ENCODE results near the gene UBAC1.
"Not testable (repeated sequence)": the region's sequence is repeated elsewhere in the genome, so short reads cannot be mapped to it uniquely, and the experiment has no call there.

UBAC1 gene

GRCh38 chr9:135893104-135893503 is 68.1 kb downstream of the UBAC1 start:
- DNase-seq: no peak

GRCh38 chr9:135892327-135892726 is 68.8 kb downstream of the UBAC1 start:
- DNase-seq: not testable (repeated sequence)

DNA sequence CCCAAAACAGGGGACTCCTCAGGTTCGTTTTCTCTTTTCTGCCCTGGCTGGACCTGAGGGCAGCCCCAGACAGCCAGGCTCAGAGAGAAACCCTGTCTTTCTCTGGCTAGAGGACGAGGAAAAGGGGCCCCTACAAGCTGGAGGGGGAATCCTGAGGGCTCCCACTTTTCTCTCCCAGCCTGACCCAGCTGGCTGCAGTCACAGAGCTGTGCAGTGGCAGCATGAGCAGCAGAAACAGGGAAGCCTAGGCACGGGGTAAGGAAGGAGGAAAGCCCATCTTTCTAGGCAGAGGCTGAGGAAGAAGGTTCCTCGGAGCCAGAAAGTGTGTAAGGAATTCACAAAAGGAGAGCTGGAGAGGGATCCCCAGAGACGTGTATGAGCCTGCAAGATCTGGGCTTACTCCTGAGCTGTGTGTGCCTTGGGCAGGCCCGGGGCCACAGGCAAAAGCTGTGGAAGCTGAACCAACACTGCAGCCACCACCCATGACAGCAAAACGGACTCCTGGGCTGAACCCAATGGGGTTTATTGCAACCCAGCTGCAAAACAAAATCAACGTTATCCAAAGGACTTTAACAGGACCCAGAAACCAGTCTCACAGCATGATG is 70.0 kb downstream of the UBAC1 start:
- DNase-seq: no peak

GRCh38 chr9:135890190-135891026 is 70.8 kb downstream of the UBAC1 start:
- DNase-seq: no peak

DNA sequence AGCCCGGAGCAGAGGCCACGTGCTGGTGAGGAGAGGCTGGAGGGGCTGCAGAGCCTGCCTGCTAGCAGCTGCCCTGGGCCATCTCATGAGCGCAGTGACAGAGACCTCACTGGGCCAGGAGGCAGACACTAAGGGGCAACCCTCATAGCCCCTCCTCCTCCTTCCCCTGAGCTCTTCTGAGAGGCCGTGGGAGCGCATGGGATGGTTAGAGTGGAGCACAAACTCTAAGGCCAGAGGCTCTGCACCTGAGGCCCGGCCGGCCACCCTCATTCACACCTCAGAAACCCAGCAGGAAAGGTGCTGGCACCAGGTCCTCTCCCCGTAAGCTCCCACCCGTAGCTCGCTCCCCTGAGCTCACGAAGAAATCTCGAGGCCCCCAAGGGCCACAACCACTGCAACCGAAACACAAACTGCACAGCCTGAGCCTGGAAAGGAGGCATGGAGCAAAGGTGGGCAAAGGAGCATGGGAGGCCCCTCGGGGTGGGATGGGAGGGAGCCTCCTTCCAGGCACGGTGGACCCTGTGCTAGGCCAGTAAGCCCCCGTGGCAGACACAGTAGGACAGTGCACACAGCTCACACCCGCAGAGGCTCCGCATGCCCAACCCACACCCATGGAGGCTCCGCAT is 71.5 kb downstream of the UBAC1 start:
- no peak for DNase-seq

DNA sequence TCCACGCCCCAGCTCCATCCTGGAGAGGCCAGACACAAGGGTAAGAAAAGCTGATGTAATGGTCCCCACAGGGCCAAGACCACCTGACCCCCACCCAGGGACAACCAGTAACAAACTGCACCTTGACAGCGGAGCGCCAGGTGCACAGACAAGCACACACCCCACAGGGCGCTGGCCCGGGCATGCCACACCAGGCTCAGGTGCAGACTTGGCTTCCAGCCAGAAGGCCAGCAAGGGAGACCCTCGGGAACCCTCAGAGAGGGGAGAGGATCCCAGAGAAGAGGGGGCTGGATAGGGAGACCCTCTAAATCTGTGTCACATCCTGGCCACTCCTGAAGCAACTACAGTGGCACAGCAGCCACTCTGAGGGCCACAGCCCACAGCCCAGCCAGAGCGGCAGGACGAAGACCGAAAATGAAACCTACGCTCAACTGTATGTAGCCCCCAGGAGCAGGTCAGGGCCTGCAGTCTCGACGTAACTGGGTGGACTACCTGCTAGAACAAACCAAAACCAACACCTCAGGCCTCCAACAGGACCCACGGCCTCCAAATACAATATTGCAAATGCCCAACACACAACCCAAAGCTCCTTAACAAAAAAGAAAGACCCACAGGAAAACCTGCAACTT is 72.3 kb downstream of the UBAC1 start:
- DNase-seq: no peak

DNA sequence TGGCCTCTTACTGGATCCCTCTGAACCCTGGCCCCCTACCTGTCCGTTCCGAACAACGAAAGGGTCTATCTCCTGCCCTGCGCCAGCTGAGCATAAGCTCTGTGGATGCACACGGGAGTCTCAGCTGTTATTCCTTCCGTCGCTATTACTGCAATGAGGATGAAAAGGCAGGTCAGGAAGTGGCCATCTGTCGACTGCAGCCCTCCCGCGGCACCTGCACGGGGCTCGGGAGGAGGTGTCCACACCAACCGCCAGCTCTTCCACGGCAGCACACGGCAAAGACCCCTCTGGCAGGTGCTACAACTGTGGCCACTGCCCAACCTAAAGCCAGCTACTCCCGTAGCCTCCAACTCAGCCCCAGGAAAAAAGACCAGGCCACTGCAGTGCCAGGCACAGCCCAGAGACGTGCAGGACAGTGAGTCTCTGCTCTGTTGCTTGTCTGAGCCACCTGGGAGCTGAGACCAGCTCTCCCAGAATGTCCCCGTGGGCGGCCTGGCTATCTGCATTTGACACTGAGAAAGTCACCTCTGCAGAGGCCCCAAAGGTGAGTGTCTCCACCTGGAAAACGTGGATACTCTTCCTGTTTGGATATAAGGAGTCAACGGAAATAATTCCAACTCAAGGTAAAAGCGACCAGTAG is 72.9 kb downstream of the UBAC1 start:
- no peak for DNase-seq

DNA sequence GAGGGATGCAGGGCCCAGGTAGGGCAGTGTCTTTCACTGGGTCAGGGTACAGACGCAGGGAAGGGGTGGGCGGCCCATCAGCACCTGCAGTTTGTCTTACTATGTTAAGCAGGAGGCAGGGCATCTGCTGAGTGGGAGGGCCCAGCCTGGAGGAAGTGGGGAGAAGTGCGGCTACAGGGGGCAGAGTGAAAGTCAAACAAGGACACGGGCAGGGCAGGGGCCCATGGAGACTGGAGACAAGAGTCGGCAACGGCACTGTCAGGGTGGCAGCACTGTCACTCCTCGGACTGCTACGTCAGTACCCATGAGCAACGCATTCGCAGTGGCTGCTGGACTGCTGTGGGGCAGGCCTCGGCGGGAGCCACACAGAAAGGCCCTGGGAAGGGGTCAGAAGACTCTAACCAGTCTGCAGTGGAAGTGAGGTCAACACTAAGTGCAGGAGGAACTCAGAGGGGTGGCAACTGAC is 73.6 kb downstream of the UBAC1 start:
- no peak for DNase-seq

GRCh38 chr9:135887021-135887507 is 74.1 kb downstream of the UBAC1 start:
- DNase-seq: no peak

DNA sequence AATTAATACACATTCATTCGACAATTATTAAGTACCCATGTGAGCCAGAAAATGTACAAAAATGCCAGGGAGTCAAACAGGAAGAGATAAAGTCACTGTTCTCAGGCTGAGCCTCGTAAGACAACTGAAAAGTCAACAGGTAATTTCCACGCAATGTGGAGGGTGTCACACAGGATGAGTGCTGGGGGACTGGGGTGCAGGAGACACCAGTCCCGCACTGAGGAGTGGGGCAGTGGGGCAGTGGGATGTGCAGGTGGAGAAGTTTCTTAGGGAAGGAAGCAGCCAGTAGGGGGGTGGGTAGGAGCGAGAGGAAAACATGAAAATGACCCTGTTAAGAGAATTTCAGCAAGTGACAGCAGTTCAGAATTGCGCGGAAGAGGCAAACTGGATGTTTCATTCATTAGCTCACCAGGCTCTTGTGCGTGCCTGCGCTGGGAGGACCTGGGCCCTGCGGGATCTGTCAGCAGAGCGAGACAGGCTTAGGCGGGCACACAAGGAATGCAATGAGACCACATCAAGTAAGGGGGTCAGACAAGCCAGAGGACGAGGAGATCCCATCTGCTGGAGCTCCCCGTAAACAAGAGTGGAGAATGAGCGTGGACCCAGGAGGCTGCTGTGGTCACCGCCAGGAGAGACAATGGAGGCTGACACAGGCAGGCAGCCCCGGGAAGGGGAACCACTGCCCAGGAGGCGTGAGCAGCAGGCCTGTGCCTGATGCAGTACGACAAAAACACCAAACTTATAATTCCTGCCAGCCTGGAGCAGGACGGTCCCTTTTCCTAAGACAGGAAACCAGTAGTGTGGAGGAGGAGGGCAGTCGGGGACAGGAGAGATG is 74.8 kb downstream of the UBAC1 start:
- no peak for DNase-seq

DNA sequence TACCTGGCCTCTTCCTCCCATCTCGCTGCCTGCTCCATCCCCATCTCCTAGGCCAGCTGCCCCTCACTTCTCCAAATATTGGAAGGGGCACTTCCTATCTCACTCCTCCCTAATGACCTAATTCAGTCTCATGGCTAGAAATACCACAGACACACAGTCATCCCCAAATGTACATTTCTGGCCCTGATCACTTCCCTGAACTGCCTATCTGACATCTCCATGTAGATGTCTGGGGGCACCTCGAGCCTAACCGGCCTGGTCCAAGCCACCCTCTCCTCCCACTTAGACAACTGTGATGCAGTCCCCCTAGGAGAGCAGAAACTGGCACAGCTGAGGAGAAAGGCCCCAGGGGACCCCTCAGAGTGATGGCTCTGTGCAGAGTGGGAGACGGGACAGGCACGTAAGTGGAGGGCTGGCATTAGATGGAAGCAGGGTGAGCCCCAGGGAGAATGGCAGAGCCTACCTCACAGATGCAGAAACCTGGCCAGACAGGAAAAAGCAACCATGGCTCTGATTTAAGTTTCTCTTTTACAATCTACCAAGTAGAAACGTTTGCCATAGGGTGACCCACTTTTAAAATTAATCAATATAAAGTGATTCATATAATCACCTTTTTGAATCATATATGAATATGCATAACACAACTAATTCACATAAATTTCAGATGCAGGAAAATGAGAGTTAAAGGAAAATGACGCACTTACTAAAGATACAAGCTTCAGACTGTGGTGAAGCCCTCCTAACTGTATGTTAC is 75.9 kb downstream of the UBAC1 start:
- DNase-seq: no peak

- no peak for DNase-seq
Observed at GRCh38 chr9:135884328-135885035, 76.7 kb downstream of the UBAC1 start.

DNA sequence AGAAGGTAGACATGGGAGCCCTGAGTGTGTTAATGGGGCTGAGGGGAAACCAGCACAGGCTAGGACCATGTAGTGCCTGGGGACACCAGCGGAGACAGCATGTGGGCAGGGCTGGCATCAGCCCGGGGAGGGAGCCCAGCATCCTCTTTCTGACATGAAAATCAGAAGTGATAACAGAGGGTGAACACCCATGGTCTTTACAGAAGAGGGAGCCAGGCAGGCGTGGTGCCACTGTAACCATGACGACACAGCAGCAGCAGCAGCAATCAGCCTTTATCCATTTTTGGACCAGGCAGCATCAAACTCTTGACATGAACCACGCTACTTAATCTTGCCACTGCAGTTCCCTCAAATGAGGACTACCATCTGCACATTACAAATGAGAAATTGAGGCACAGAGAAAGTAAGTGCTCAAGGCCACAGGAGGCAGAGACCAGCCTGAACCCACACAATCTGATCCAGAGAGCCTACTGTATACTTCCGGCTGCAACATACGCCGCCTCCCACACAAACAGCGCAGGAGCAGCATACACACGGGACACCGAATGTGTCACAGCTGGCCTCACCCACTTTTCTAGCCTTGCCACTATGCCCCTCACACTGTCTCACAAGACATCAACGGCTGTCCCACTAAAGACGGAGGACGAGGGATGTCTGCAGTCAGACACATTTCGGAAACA is 77.6 kb downstream of the UBAC1 start:
- DNase-seq: no peak
